Muscle of back (tissue), 11 donors: ENCODE data around the gene NR1I2. TPM values are rescaled to one million over a fixed set of nuclear protein-coding genes. Genes with fewer than 3 reads are reported as not detected.

Experiments used
- DNase-seq, 3 donors: peaks; one replicate each; pipeline versions ENCODE4 v3.0.0 to v3.0.0-alpha.2; 2013
- polyA plus RNA-seq, 10 donors: library from polyadenylated mRNA; unstranded; fragments of 120-200 nt; gene quantifications; one replicate each; pipeline ENCODE4 v1.2.1, GENCODE V29; 2013; ENCODE audit not compliant: insufficient read length in 10 of 10

The NR1I2 gene
- polyA plus RNA-seq, 10 donors, result 0.12 to 0.42 (median 0.28) TPM

DNA sequence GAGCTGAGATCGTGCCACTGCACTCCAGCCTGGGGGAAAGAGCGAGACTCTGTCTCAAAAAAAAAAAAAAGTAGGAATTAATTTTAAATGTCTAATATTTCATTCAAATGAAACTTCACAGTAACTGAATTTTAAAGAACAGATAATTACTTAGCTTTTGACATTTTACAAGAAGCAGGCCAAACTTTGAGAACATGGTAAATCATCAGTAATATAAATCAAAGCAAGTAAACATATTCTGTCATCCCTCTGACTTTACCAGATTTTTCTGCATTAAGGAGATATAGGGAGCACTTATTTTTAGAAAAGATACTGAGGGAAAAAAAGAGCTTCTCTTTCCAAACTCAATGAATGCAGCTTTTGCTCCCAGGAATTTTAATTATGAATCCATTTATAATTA lies 37.0 kb downstream of the NR1I2 start:
- no peak for DNase-seq

GRCh38 chr3:119819806-119820205 lies 37.9 kb downstream of the NR1I2 start:
- DNase-seq, result no peak

DNA sequence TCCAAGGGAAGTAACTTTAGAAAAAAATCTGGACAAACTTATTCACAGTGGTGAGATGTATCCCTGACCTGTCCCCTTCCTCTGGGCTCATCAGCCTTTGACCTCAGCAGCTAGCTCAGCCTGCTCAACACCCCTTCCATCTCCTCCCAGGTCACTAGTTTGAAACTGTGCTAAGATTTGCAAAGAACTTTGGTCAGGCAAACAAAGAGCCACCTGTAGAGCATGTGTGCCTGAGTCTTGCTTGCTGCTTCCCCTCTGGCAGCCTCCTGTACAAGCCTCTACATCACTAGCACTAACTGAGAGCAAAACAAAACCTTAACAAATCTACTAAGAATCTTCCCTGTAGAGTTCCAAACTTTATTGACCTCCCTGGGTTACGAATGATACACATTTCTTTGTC lies 43.9 kb downstream of the NR1I2 start:
- DNase-seq, result no peak

DNA sequence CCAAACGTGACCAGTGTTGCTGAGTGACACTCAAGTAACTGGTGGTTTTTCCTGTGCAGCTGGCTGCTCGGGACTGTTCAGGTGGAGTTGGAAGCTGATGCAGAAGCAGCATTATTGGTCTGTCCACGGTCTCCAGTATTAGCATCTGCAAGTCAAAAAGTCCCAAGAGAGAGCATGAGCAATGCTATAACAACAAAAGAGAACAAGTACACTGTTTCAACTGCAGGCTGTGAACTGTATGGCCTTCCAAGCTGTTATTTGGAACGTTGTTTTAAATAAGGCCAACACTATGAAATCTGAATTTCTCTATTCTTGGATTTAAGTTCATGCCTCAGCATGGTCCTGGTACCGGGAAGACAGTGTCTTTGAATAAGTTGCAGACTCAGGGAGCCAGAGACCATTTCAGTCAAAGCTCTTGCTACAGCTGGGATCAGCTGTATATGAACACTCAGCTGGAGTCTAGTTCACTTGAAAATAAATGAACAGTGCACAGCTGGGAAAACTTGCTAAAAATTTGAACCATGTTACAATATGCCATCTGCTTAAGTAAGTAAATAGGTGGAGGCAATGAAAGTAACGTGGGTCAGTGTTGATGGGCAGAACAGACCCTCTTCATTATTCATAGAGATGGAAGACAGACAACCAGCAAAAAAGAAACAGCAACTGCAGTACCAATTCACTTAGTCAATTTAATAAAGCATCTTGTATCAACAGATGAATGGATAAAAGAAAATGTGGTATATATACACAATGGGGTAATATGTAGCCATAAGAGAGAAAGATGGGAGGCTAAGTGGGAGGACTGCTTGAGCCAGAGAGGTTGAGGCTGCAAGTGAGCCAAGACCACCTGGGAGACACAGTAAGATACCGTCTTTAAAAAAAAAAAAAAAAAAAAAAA lies 45.1 kb downstream of the NR1I2 start:
- DNase-seq, result peak in 2 of 3 donors; percentile 8 to 36

GRCh38 chr3:119829420-119829819 lies 47.5 kb downstream of the NR1I2 start:
- DNase-seq, result no peak

GRCh38 chr3:119831022-119831421 lies 49.1 kb downstream of the NR1I2 start:
- DNase-seq, result no peak

DNA sequence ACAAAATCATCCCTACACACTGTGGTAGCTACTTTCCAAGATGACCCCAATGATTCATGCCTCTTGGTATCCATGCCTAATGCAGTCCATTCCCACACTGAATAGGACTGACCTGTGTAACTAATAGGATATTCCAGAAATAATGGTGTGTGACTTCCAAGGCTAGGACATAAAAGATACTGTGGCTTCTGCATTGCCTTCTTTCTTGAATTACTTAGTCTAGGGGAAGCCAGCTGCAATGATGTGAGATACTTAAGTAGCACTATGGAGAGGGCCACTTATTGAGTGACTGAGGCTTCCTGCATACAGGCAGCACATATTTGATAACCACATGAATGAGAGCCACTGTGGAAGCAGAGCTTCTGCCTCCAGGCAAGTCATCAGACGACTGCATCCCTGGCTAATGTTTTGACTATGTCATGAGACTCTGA lies 50.1 kb downstream of the NR1I2 start:
- peak in 1 of 3 donors; percentile 21 for DNase-seq

DNA sequence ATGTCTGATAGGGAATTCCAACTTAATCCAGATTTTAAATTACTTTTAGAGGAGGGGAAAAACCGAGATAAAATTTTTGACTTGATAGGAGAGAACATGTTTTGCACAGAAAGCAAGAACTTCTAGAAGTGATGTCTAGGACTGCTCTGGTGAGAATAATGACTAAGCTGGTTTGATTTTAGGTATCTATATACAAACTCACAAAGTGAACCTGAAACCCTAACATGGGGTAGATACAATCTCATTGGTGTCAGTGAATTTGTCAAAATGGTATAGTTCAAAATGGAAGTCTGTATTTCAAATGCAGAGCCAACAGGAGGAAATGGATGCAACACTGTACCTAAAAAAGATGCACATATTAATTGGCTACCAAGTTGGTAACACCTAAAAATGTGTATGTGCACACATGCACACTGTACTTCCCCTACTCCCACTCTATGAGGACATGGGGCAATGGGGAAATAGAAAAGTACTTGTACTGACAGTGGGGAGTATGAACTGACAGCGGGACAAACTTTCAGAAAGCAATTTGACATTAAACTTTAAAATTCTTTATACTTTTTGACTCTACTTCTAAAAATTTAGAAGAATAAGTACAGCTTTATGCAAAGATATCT lies 53.0 kb downstream of the NR1I2 start:
- DNase-seq, result no peak

- no peak for DNase-seq
Observed at GRCh38 chr3:119835556-119835955, 53.7 kb downstream of the NR1I2 start.

- no peak for DNase-seq
Observed at GRCh38 chr3:119841808-119842471, 60.0 kb downstream of the NR1I2 start.

DNA sequence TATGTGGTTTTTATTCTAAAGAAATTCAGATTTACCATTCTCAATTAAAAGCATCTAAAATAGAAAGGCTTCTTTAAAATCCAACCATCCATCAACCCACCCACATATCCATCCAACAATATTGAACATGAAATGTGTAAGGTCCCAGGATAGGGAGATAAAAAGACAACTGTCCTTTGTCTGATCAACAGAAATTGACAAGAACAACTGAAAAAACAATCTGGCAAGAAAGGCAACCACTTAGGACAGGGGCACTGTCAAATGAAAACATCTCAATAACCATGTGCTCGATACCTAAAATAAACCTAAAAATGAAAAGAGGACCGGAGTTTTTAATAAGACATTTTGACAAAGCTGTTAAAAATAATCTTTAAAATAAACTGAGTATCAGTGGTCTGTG lies 67.2 kb downstream of the NR1I2 start:
- no peak for DNase-seq

DNA sequence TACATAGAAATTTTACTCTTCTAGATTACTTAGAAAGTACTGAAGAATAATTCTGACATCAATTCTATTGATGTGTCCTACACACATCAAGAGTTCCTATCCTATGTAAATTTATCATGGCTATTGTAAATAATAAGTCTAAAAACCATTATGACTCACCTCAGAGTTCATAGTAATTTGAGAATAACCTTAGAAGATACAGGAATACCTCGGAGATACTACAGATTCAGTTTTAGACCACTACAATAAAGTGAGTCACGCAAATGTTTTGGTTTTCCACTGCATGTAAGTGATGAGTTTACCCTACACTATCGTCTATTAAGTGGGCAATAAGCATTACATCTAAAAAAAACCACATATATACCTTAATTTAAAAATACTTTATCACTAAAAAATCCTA lies 74.8 kb downstream of the NR1I2 start:
- DNase-seq, result no peak

GRCh38 chr3:119858957-119859356 lies 77.1 kb downstream of the NR1I2 start:
- no peak for DNase-seq

DNA sequence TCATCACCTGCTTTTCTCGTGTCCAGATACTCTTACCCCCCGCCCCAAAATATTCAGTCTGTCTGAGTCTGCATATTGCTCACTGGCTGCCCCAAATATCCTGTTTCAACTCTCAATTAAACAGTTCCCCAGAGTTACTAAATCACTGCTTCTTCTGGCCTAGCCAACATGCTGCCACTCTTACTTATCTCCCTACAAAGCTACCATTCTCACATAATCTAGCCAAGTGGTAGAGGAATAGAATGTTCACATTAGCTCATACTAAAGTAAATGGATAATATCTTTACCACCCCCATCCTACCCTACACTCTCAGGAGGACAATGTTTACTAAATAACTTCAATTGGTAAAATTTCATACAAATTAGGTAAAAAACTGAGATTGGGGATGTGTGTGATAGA lies 77.8 kb downstream of the NR1I2 start:
- DNase-seq, result no peak

DNA sequence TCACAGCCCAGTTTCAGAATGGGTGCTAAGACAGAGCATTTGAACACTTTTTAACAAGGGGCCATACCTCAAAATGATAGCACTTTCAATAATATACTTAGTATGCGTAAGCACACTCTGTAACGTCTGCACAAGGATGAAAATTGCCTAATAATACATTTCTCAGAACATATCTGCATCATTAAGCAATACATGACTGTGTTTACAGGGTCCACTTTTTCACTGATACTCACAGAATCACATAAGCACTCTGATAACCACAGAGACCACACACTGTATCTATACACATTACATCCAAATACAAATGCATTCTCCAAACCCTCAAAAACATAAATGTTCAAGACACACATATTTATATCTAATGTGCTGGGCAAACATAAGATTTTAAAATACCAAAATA lies 79.8 kb downstream of the NR1I2 start:
- no peak for DNase-seq

GRCh38 chr3:119862616-119863015 lies 80.7 kb downstream of the NR1I2 start:
- no peak for DNase-seq

GRCh38 chr3:119864476-119864875 lies 82.6 kb downstream of the NR1I2 start:
- DNase-seq, result no peak

Other genes with a start within 250 kb of the NR1I2 start
- gene CD80, start 222.5 kb upstream of the NR1I2 start, polyA plus RNA-seq, result under 1 TPM in 6 of 10 donors, not detected in 4; 0.08 to 0.58 (median 0.15) TPM
- gene ADPRH, start 202.6 kb upstream of the NR1I2 start, polyA plus RNA-seq, result 1 to 10 TPM; 5.6 to 10.0 (median 8.2) TPM
- under 1 TPM in 5 of 10 donors, not detected in 5; 0.15 to 0.41 (median 0.25) TPM for gene PLA1A, start 184.2 kb upstream of the NR1I2 start, polyA plus RNA-seq
- gene POPDC2, start 121.5 kb upstream of the NR1I2 start, polyA plus RNA-seq, result 10 to 100 TPM in 9 of 10 donors, 1 to 10 TPM in 1; 4.1 to 36.1 (median 25.3) TPM
- gene COX17, start 104.7 kb upstream of the NR1I2 start, polyA plus RNA-seq, result 10 to 100 TPM; 57.7 to 77.9 (median 68.0) TPM
- gene CFAP91, start 79.1 kb upstream of the NR1I2 start, polyA plus RNA-seq, result under 1 TPM; 0.27 to 0.98 (median 0.64) TPM